ENCODE results near the gene HPF1. TPM values are rescaled to one million over a fixed set of nuclear protein-coding genes. Genes with fewer than 3 reads are reported as not detected.
A peak's percentile ranks its signal among the peaks of the same experiment; 100 is the strongest.
"Not testable (repeated sequence)": the region's sequence is repeated elsewhere in the genome, so short reads cannot be mapped to it uniquely, and the experiment has no call there.

Gene HPF1
- total RNA-seq, 1 donor from 2014 or later, result 21.1 TPM

DNA sequence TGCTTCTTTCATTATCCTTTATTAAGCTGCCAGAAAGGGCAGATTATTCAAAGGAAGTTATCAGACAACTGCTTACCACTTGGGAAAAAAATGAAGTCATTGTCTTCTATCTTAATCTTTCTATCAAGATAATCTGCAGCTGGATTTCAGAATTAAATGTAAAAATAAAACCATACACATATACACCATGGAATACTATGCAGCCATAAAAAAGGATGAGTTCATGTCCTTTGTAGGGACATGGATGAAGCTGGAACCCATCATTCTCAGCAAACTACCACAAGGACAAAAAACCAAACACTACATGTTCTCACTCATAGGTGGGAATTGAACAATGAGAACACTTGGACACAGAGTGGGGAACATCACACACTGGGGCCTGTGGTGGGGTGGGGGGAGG, 19.1 kb downstream of the HPF1 start:
- DNase-seq, result not testable (repeated sequence)

DNA sequence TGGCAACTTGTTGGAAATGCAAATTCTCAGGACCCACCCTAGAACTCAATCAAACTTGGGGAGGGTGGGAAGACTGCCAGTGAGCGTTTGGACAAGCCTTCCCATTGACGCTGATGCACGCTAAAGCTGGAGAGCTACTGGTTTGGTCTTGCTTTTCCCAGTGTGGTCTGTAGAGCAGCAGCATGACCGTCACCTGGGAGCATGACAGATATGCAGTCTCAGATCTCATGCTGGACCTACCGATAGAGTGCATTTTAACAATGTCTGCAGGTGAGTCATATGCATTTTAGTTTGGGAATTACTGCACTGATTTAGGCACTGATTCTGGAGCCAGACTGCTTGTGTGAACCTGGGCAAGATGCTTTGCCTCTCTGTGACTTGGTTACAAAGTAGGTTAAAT, 27.2 kb downstream of the HPF1 start:
- DNase-seq, result no peak

DNA sequence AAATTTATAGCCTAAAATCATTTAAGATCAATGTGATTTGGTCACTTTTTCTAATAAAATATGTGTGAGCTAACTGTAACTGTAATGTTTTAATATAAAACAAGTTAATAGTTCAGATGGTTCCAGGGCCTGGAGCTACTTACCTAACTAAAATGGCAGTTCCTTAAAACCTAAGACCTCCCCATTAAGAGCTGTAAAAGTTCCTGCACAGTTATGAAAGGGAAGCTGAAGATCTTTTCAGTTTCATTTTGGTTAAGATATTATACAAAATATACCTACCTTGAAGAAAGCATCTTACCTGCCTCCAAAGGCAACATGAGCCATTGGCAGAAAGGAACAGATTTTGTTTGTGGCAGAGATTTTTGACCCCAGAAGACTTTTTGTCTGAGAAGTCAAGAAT, 30.1 kb downstream of the HPF1 start:
- DNase-seq, result no peak

DNA sequence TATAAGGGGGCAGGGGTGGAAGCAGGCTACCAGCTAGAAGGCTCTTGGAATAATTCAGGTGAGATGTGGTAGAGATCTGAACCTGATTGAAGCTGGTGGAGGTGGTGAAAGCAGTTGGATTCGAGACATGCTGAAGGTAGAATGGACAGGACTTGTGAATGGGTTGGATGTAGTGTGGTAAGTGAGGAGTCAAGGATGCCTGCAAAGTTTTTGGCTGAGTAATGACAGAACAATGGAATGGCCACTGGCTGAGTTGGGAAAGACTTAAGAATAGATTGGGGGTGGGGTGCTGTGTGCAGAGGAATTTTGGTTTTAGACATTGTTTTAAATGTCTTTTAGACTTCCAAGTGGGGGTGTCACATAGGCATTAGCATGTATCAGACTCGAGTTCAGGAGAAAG, 33.5 kb downstream of the HPF1 start:
- no peak for DNase-seq

DNA sequence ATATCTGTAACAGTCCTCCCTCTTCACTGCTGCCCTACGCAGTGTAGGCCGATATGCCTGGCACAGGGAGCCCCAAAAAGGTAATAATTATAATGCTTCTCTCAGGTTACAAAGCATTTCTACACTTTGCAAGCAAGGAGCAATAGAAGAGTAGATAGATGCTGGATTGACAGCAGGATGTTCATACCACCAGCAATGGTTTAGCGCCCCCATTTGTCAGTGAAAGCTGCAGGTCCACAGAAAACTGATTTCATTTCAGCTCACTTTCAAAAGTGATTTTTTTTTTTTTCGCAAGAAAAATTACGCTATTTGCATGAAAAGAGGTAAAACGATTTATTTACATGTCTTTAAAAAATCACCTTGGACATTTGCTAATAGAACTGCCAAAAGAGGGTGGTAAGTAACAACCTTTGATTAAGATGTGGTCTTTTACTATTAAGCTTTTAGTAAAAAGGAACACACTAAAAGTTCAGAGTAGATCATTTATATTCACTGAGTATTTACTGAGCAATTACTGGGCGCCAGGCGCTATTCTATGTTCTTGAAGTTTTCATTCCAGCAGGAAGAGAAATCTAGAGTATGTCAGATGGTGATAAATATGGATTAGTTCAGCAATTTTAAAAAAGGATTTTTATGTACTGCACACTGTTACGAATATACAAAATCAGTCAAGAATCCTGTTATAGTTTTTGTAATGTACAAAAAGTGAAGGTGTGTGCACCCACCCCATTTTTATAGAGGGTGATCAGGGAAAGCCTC, 34.4 kb downstream of the HPF1 start:
- DNase-seq, result no peak

DNA sequence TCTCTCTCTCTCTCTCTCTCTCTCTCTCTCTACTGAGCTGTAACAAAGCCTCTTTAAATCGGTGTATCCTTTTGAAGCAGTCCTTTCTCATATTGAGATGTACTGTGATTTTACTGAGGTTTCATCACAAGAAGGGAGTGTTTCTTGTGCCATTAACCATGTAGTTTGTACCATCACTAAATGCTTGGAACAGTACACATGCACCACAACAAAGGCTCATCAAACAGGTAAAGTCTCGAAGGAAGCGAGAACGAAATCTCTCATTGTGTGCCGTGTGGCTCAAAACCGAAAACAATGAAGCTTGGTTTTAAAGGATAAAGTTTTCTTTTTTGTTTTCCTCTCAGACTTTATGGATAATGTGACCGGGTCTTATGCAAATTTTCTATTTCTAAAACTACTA, 37.2 kb downstream of the HPF1 start:
- DNase-seq, result no peak

DNA sequence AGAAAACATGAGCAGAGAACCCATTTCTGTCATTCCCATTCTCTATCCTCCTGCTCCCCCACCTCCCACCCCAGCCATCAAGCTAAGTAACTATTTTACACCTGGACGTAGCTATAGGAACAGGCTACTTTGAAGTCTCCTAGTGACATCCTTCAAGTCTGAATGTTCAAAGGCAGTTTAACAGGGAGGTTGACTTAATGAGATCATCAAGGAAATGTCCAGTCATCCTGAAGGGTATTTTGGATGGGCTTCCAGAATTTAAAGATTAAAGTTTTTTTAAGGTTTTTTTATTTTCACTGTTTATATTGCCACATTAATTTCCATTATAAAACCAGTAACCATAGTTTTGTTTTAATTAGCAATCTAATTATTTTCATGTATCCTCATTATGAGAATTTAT, 41.1 kb downstream of the HPF1 start:
- no peak for DNase-seq

DNA sequence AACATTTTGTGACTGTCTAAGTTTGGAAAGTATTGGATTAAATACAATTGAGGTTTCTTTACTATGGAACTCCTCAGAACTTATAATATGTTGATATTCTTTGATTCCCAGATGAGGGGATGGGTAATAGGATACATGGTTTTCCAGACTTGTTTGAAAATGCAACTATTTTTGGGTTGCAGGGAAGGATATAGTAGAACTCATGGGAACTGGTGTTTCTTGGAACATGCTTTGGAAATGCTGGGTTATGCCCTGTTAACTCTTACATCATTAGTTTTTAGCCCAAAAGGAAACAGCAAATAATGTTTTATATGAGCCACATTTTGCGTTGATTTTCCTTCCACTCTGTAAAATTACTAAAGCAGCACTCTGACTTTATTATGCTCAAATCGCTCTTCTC, 41.9 kb downstream of the HPF1 start:
- no peak for DNase-seq

DNA sequence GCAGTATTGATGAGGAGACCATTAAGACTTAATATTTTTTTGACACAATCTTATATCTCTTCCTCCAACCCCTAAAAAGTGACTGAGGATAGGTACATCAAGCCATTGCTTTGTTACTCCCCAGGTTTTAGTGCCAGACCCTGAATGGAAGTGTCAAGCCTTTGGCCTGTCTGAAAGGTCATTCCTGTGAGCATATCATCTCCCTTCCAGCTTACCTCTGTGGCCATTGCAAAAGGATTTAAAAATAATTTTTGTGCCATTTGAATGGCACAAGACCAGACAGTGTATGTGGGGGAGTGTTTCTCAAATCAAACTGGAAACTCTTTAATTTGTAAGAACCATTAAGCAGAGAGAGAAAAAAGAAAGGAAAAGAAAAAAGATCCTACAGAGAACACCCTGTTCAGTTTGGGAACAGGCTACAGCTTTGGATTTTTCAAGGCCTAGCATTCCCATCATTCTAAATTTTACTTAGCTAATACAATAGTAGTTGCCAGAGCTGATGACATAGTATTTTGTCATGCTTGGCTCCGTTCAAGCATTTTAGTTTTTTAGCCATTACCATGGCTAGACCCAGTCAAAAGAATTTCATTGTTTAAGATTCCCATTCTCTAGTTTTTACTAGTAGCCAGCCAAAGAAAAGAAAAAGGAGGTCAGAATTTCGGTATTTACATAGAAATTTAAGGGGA, 49.6 kb downstream of the HPF1 start:
- no peak for DNase-seq

DNA sequence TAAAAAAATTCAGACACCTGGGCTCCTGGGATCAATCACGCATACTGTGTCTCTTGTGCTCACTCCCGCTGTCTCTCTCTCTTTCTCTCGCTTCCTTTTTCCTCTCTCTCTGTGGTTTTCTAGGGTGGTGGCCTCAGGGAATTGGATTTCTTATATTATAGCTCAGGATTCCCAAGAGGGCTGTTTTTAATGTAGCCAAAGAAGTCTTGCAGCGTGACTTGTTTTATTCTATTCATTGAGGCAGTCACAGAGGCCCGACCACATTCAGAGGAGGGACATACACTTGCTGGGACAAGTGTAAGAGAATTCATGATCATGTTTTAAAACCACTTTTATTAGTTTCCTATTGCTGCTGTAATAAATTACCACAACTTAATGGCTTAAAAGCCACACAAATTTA, 59.4 kb downstream of the HPF1 start:
- no peak for DNase-seq

DNA sequence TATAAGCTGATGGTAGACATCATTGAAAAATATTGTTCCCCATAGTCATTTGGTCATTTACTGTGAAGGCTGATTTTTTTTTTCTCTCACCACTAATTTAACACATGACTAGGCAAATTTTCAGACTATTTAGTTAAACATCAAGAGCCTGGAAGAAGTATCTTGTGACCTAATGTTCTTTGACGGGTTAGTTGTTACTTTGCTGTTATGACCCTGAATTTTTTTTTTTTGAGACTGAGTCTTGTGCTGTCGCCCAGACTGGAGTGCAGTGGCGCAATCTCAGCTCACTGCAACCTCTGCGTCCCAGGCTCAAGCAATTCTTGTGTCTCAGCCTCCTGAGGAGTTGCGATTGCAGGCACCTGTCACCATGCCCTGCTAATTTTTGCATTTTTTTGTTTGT, 67.0 kb downstream of the HPF1 start:
- DNase-seq, result no peak

DNA sequence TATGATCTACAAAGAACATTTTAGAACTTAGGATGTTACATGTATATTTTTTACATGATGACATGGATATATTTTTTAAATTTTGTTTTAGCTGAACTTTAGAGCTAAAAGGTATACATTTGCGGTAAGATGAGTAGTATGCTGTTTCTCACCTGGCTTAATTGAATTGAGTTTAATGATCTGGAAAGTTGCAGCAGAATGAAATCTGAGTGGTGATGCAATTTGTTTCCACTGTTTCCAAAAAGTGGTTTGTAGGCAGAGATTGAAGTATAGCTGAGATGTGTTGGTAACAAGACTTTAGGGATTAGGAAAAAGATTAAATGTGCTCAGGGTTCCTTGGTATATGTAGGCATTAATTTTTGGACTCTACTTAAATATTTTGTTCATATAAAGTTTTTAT, 68.1 kb downstream of the HPF1 start:
- DNase-seq, result no peak

DNA sequence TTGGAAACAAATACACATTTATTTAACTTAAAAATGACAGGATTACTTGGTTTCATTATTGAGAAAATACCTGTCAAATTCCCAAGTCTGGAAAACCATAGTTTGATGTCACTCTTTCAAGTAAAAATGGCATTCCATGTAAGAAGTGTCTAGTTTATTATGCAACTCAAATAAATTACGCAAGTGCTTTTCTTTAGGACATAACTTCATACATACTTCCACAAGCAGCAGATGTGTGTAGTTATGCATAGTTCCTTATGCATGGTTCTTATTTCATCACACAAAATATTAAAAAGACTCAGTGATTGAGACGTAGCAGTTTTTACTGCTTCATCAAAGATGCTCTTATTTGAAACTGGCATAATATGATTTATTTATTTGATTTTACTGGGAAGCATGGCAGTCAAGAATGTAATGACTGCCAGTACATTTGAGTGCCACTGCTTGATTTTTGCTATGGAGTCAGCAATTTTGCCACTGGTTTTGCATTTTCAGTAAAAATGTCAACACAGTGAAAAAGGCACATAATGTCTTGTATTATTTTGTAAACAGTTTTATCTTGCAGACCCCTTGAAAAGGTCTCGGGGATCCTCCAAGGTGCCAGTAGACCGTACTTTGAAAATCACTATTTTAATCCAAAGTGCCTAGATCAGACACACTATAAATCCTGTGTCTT, 75.2 kb downstream of the HPF1 start:
- peak; percentile 26 for DNase-seq

Other genes starting within 250 kb of the HPF1 start
- 21.5 TPM for gene NEK1, start 145.4 kb downstream of the HPF1 start, total RNA-seq
- gene CLCN3, start 137.4 kb downstream of the HPF1 start, total RNA-seq, result 43.1 TPM